Activated naive CD8-positive, alpha-beta T cell (primary cell): Measurements from ENCODE around the gene TSHZ2.

Experiments
- H3K27ac Mint-ChIP-seq: one replicate; pipeline ENCODE4 v1.8.0; 2021; ENCODE audit warnings: mixed read lengths
- H3K27me3 Mint-ChIP-seq: one replicate; pipeline ENCODE4 v1.8.0; 2021; ENCODE audit warnings: mixed read lengths
- H3K36me3 Mint-ChIP-seq: one replicate; pipeline ENCODE4 v1.8.0; 2021; ENCODE audit warnings: mixed read lengths
- H3K4me1 Mint-ChIP-seq: one replicate; pipeline ENCODE4 v1.8.0; 2021; ENCODE audit warnings: low read depth, mixed read lengths
- H3K4me3 Mint-ChIP-seq: one replicate; pipeline ENCODE4 v1.8.0; 2021; ENCODE audit warnings: mild to moderate bottlenecking, mixed read lengths
- H3K9me3 Mint-ChIP-seq: one replicate; pipeline ENCODE4 v1.8.0; 2021; ENCODE audit warnings: low read depth, mixed read lengths

TSHZ2 gene

DNA sequence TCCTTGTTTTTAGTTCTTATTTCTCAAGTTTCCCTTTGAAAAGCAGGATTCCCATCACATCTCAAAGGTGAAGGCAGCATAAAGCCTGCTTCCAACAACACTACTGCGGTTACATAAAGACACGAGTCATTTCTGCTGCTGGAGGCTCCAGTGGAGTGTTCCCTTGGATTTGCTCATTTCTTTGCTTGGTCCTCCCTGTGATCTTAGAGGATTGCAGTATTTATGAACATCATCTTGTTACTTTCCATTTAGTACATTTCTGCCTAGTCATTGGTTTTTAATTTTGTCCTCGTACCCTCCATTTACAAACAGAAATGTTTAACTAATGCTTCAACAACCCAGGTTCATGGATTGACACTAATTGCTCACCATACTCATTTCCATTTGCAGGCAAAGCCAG lies 322.6 kb downstream of the TSHZ2 start:
- H3K4me3 Mint-ChIP-seq: no peak overlapping the region
- no peaks in the 10 kb centered on the region for H3K9me3 Mint-ChIP-seq
- H3K27me3 Mint-ChIP-seq: no peaks in the 10 kb centered on the region
- H3K4me1 Mint-ChIP-seq: no peaks in the 10 kb centered on the region
- no peaks in the 10 kb centered on the region for H3K36me3 Mint-ChIP-seq
- H3K27ac Mint-ChIP-seq: no peak overlapping the region

DNA sequence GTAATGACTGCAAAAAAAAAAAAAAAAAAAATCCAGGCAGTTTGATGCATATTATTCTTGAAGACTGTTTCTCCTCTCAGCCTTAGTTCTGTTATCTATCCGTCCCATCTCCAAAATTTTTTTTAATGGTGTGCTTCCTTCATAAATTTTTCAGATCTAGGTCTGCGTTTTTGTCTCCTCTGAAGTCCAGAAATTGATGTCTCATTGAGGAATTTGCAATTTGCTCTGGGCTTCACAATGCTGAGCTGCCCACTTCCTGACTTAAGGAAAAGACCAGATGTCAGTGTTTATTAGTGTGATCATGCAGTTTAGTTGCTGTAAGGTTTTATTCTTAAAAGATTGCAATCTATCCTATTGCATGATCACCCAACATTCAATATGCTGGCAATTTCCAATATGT lies 323.9 kb downstream of the TSHZ2 start:
- H3K4me3 Mint-ChIP-seq: no peak overlapping the region
- no peaks in the 10 kb centered on the region for H3K4me1 Mint-ChIP-seq
- no peak overlapping the region for H3K27ac Mint-ChIP-seq
- no peaks in the 10 kb centered on the region for H3K27me3 Mint-ChIP-seq
- no peaks in the 10 kb centered on the region for H3K36me3 Mint-ChIP-seq
- no peaks in the 10 kb centered on the region for H3K9me3 Mint-ChIP-seq

DNA sequence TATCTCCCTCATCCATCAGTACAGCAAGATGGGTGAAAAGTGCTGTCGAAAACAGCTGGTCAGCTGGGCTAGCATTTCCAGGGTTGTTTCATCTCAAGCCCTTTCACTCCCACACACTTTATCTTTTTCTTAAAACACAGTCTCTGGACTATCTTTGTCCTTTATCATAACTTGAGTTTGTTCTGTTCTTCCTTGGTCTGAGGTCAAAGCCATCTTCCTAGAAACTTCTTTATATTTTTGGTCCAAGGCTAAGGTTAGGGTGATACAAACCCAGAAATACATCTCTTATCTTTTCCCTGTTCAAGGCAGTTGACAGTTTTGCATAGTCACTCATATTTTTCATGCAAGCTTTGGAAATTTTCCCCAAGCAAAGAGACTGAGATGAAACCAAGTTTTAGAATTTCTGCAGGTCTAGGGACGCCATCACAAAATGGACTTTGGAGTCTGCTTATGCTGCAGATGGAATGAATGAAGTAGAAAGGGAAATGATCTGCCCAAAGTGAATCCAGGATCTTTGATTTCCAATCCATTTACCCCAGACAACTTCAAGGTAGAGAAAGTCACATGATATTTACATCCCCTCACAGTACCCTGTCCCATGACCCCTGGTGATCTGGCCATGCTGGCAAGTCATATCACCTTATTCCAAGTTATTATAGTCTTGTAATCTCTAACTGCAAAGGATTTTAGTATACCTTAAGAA lies 324.4 kb downstream of the TSHZ2 start:
- Mint-ChIP-seq H3K36me3 (no peaks in the 10 kb centered on the region), H3K9me3 (no peaks in the 10 kb centered on the region), H3K4me3 (no peak overlapping the region), H3K27ac (no peak overlapping the region), H3K4me1 (no peaks in the 10 kb centered on the region), H3K27me3 (no peaks in the 10 kb centered on the region)

DNA sequence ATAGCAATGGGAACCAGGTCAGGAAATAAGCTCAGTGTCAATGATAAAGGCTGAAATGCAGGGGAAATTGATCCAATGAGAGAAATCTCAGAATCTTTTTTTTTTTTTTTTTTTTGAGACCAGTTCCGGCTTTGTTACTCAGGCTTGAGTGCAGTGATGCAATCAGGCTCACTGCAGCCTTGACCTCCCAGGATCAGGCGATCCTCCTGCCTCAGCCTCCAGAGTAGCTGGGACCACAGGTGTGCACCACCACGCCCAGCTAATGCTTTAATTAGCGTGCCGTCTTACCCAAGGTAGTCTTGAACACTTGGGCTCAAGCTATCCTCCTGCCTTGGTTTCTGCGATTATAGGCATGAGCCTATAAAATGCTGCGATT lies 325.0 kb downstream of the TSHZ2 start:
- H3K27me3 Mint-ChIP-seq: no peaks in the 10 kb centered on the region
- H3K4me1 Mint-ChIP-seq: no peaks in the 10 kb centered on the region
- no peak overlapping the region for H3K4me3 Mint-ChIP-seq
- no peaks in the 10 kb centered on the region for H3K36me3 Mint-ChIP-seq
- no peaks in the 10 kb centered on the region for H3K9me3 Mint-ChIP-seq
- no peak overlapping the region for H3K27ac Mint-ChIP-seq

DNA sequence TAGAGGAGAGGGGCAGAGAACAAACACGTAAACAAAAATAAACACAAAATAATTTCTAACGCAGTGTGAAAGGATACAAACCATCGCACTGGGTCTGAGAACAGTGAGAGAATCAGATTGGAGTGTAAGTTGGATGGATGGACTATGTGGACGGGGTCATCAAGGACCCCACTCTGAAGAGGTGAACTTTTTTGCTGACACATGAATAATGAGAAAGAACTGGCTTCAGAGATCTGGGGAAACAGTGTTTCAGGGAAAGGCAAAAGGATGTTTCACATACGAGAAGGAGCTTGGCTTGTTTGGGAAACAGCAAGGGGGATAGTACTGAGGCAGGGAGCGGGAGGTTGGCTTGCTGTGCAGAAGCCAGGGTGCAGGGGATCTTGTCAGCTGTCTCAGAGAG lies 326.1 kb downstream of the TSHZ2 start:
- H3K4me1 Mint-ChIP-seq: no peaks in the 10 kb centered on the region
- H3K27ac Mint-ChIP-seq: no peak overlapping the region
- no peaks in the 10 kb centered on the region for H3K36me3 Mint-ChIP-seq
- no peak overlapping the region for H3K4me3 Mint-ChIP-seq
- no peaks in the 10 kb centered on the region for H3K9me3 Mint-ChIP-seq
- H3K27me3 Mint-ChIP-seq: no peaks in the 10 kb centered on the region

DNA sequence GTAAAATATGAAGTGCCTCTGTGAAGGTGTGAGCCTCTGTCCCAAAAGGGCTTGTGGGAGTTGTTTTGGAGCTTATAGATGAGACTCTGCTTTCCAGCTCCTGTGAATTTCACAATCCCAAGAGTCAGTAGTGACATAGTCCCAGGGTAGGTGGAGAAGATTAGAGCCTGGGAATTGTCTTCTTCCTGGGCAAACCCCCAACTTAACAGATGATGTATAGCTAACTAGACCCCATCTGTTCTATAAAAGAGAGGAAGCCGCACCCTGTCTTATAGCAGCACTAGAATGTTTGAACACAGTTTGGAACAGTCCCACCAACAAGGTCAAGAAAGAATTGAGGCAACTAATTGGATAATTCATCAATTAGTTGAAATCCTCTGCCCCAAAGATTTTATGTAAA lies 326.8 kb downstream of the TSHZ2 start:
- no peaks in the 10 kb centered on the region for H3K27me3 Mint-ChIP-seq
- H3K4me1 Mint-ChIP-seq: no peaks in the 10 kb centered on the region

DNA sequence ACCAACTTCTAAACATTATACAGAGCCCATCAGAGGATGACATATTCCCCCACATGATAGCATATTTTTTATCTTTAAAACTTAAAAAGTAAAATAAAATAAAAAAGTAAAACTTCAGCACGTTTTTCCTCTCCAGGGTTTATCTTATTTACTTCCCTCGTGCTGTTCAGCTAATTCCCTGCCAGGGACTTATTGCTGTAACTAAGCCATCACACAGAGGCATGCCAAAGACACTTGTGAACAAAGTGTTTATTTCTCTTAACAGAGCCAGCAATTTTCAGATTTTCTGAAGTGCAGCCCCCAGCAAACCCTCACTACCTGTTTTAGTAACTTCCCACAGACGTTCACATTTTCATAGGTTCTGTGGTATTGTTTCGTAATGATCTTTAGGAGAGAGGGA lies 327.7 kb downstream of the TSHZ2 start:
- H3K27me3 Mint-ChIP-seq: no peaks in the 10 kb centered on the region
- H3K9me3 Mint-ChIP-seq: no peaks in the 10 kb centered on the region
- H3K36me3 Mint-ChIP-seq: no peaks in the 10 kb centered on the region
- no peak overlapping the region for H3K27ac Mint-ChIP-seq
- no peak overlapping the region for H3K4me3 Mint-ChIP-seq
- H3K4me1 Mint-ChIP-seq: no peaks in the 10 kb centered on the region

More for the DNA sequence above, 326.8 kb downstream of the TSHZ2 start:
- H3K36me3 Mint-ChIP-seq: no peaks in the 10 kb centered on the region
- H3K9me3 Mint-ChIP-seq: no peaks in the 10 kb centered on the region
- no peak overlapping the region for H3K4me3 Mint-ChIP-seq
- no peak overlapping the region for H3K27ac Mint-ChIP-seq

DNA sequence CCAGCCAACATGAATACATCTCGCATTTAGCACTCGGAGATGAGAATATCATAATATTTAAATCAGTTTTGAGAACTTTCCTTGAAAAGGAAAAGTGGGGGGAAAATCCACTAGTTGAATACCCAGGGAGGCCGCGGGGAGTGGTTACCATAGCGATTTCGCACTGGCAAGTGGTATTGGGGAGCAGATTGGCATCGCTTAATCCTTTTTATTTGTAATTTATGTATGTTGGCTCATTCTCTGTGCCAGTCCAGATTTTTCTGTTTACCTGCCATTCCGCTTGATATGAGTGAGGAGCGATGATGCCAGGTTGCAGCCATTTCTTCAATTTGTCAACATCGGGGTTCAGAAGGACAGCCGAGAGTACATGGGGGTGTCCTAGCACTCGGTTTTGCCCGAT lies 329.7 kb downstream of the TSHZ2 start:
- H3K4me3 Mint-ChIP-seq: no peak overlapping the region
- H3K9me3 Mint-ChIP-seq: no peaks in the 10 kb centered on the region
- H3K27me3 Mint-ChIP-seq: no peaks in the 10 kb centered on the region
- H3K4me1 Mint-ChIP-seq: no peaks in the 10 kb centered on the region
- H3K36me3 Mint-ChIP-seq: no peaks in the 10 kb centered on the region
- H3K27ac Mint-ChIP-seq: no peak overlapping the region

DNA sequence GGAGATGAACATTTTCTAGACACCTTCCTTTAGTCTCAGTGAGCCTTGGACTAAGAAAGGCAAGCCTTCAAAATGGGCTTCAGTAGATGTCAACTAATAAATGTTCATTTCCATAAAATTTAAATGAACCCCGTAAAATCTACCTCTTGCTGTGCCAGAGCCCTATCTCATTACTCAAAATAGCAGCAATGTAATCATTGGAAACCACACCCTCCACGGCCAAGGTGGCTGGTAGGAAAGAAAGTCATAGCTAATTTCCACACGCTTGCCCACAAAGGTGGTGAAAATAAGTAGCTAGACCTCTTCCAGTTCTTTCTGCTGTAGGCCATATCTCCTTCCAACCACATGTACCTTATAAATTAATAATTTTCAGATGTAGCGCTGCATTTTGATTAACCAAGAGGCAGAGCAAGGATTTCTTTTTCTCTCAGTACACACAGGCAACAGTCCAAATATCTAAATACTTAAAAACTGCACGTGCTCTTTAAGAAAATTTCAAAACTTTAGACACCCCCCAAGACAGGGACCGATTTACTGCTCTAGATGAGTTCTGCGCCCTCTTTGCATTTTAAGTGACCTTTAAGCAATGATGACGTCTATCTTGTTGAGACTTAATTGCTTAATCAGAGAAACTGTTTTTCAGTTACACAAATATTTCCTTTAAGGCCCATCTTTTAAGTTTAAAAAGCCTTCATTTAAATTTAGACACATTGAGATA lies 330.7 kb downstream of the TSHZ2 start:
- Mint-ChIP-seq H3K4me1 (no peaks in the 10 kb centered on the region), H3K27me3 (no peaks in the 10 kb centered on the region), H3K36me3 (no peaks in the 10 kb centered on the region), H3K4me3 (no peak overlapping the region), H3K9me3 (no peaks in the 10 kb centered on the region), H3K27ac (no peak overlapping the region)

DNA sequence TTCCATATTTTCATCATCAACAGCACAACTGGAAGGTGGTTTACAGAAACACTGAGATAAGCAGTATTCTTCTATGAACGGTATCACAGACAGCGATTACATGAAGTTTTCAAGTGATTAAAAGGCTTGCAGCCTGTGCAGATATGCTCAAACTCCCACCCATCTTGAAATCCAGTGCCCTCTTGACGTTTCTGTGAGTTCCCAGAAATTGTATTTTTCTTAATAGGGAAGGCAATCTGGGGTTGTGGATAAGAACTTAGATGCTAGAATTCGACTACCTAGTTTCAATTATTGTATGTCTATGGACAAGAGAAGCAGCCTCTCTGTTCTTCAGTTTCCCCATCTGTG lies 331.2 kb downstream of the TSHZ2 start:
- Mint-ChIP-seq H3K36me3 (no peaks in the 10 kb centered on the region), H3K27me3 (no peaks in the 10 kb centered on the region), H3K27ac (no peak overlapping the region), H3K4me3 (no peak overlapping the region), H3K4me1 (no peaks in the 10 kb centered on the region), H3K9me3 (no peaks in the 10 kb centered on the region)

DNA sequence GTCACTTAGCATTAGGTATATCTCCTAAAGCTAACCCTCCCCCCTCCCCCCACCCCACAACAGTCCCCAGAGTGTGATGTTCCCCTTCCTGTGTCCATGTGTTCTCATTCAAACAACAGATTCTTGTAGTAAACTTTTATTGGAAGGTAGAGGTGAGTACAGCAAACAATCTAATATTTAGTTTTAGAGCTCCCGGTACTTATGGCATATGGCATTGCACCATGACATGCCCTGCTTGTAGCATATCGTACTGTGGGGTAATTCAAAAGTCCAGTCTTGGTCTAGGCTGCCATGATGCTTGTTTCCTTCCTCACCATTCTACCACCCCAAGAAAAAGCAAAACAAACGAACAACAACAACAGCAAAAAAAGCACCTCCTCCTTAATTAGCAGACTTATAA lies 332.0 kb downstream of the TSHZ2 start:
- Mint-ChIP-seq H3K27me3 (no peaks in the 10 kb centered on the region), H3K4me1 (no peaks in the 10 kb centered on the region), H3K4me3 (no peak overlapping the region), H3K27ac (no peak overlapping the region), H3K36me3 (peaks cover under 1% of the 10 kb centered on the region), H3K9me3 (no peaks in the 10 kb centered on the region)

DNA sequence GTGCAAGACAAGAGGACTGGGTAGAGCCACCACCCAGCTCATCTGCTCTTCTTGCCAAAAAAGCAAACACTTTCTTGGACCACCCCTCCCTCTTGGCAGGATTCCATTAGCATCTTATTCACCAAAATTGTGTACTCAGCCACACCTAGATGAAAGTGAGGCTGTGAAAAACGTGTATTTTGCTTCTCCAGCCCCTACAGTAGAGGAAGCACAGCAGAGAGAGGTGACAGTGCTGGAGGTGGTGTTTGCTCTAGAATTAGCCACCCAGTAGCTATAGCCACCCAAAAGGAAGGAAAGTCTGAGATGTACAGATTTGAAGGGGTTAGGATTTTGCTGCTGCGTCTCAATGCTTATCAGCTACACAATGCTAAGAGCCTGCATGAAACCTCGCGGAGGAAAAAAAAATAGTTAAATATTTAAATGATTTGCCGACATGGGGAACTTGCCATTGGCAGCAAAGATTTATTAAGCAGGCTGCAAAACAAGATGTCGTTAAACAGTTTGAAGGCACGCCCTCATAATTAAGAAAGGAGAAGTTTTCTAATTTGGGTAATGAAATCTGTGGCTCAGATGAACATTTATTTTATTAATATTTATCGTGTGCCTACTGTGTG lies 334.1 kb downstream of the TSHZ2 start:
- no peak overlapping the region for H3K27ac Mint-ChIP-seq

DNA sequence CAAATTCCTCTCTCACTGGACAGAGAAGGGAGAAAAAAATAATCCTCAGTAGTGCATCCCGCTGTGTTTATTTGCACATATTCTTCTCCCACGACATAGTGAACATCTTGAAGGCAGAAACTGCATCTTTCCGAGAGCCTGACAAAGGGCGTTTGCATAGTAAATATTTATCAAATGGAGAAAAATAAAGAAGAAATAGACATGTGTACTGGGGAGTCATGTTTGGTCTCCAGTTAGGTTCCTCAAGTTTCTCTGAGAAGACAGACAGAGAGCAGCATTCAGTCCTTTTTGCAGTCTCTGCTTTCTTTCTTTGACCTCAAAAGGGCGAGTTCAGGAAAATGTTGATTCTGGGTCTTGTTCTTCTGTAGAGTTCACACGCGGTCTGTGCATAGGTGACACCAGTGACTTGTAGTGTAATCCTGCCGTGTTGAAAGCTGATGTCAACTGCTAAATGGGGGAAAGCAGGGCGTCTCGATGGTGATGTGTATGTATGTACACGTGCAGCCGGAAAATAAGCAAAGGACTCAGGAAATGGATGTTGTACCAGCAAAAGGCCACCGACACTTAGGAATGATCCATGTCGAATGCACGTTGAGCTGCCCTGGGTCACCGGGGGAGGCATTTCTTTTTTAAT lies 335.9 kb downstream of the TSHZ2 start:
- Mint-ChIP-seq H3K36me3 (peaks cover 3% of the 10 kb centered on the region), H3K4me3 (no peak overlapping the region), H3K27ac (no peak overlapping the region), H3K4me1 (no peaks in the 10 kb centered on the region), H3K27me3 (no peaks in the 10 kb centered on the region), H3K9me3 (no peaks in the 10 kb centered on the region)

More for the DNA sequence above, 334.1 kb downstream of the TSHZ2 start:
- H3K4me1 Mint-ChIP-seq: no peaks in the 10 kb centered on the region
- H3K9me3 Mint-ChIP-seq: no peaks in the 10 kb centered on the region
- no peak overlapping the region for H3K4me3 Mint-ChIP-seq
- H3K36me3 Mint-ChIP-seq: peaks cover 3% of the 10 kb centered on the region
- no peaks in the 10 kb centered on the region for H3K27me3 Mint-ChIP-seq

DNA sequence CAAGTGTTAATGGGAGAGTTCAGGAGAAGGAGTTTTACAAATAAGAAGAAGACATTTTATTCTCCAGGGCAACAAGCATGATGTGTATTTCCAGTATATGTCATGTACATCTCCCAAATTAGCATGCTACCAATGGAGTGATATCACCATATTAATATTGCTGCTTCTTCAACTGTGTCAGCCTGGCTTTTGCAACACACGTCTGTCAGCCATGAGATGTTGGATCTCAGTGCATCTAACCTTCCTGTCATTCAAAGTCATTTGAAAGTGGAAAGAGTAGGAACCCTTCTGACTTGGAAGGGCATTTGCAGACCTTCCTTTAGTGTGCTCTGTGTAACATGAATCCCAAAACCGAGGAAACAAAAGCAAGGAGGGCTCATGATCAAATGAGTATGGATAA lies 337.4 kb downstream of the TSHZ2 start:
- peaks cover 3% of the 10 kb centered on the region for H3K36me3 Mint-ChIP-seq
- H3K27me3 Mint-ChIP-seq: no peaks in the 10 kb centered on the region
- no peak overlapping the region for H3K27ac Mint-ChIP-seq
- no peak overlapping the region for H3K4me3 Mint-ChIP-seq
- H3K4me1 Mint-ChIP-seq: no peaks in the 10 kb centered on the region
- H3K9me3 Mint-ChIP-seq: no peaks in the 10 kb centered on the region

DNA sequence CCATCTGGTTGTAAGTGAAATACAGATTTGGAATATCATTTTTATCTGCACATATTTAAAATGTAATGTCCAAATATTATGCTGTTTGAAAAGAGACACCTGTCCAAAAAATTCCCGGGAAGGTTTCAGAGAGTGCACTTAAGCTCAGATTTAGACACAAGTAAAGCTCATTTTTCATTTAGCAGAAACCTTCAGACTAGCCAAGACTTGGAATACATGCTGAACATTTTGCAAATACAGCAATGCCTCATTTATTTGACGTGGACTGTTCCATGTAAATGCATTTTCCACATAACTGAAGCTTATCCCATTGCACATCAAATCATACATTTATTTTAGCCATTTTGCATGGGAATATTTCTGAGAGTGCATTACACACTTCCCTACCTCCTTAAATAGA lies 340.8 kb downstream of the TSHZ2 start:
- Mint-ChIP-seq H3K36me3 (peaks cover 3% of the 10 kb centered on the region), H3K4me3 (no peak overlapping the region), H3K4me1 (no peaks in the 10 kb centered on the region), H3K27me3 (no peaks in the 10 kb centered on the region), H3K9me3 (no peaks in the 10 kb centered on the region), H3K27ac (no peak overlapping the region)
